ENCODE results near the gene POLR1F. TPM values are rescaled to one million over a fixed set of nuclear protein-coding genes. Genes with fewer than 3 reads are reported as not detected.
A peak's percentile ranks its signal among the peaks of the same experiment; 100 is the strongest.

The POLR1F gene
- total and polyA plus RNA-seq, 2 of the 4 experiments (the other 2 are of a cell fraction) = 6.8 to 16.1 TPM

GRCh38 chr7:19713676-19714075, 4.8 kb upstream of the POLR1F start:
- intact Hi-C loops (cut with micrococcal nuclease) = loop anchor here (1.0 to 5.0 kb wide), 3 partner anchors 269 to 885 kb away; partner anchors contain the start of gene ITGB8

More at GRCh38 chr7:19713676-19714075, 4.8 kb upstream of the POLR1F start:
- Histone ChIP-seq H3K56ac (ENCODE audit: extremely low read depth, insufficient read depth, low read length) (no peak overlapping the region), H3K4me3 (ENCODE audit: insufficient read depth, low read depth, low read length) (no peak overlapping the region), H2BK5ac (ENCODE audit: low read depth, low read length, poor library complexity, severe bottlenecking) (no peak overlapping the region), H3K4ac (ENCODE audit: low read depth, low read length) (no peak overlapping the region), H3K9me1 (ENCODE audit: insufficient read depth, low read length) (no peaks in the 10 kb centered on the region), H2AFZ (replicated peaks; ENCODE audit: low read length, poor library complexity) (no peak overlapping the region), H3K23ac (ENCODE audit: low read depth, low read length) (no peak overlapping the region), H4K20me1 (ENCODE audit: insufficient read depth, low read length) (no peaks in the 10 kb centered on the region), H3K79me1 (ENCODE audit: low read depth in 1 of 2, low read length in 2 of 2) (peaks cover 0 to 1% of the 10 kb centered on the region in 2 experiments; a peak in 3 of 4 replicates), H4K5ac (ENCODE audit: low read depth, low read length) (no peak overlapping the region), H3K4me2 (ENCODE audit: low read depth, low read length) (no peak overlapping the region), H3K36me3 (ENCODE audit: control insufficient read depth, insufficient read depth, low read length) (no peaks in the 10 kb centered on the region), H2BK20ac (ENCODE audit: low read depth, low read length) (no peak overlapping the region), H4K91ac (ENCODE audit: insufficient read depth, low read depth, low read length) (no peak overlapping the region), H3K4me1 (ENCODE audit: control insufficient read depth, insufficient read depth, low read length) (no peaks in the 10 kb centered on the region), H3K9ac (ENCODE audit: low read depth, low read length) (no peak overlapping the region), H3K27ac (ENCODE audit: insufficient read depth, low read length) (no peak overlapping the region), H4K8ac (ENCODE audit: low read depth in 2 of 2, low read length in 2 of 2) (no peak overlapping the region), H3K9me3 (ENCODE audit: control insufficient read depth, insufficient read depth, low read length) (no peaks in the 10 kb centered on the region), H3K27me3 (ENCODE audit: control insufficient read depth, insufficient read depth, low read length) (no peaks in the 10 kb centered on the region), H2BK120ac (ENCODE audit: low read depth, low read length) (no peak overlapping the region), H3K18ac (ENCODE audit: low read depth, low read length) (no peak overlapping the region), H2AK5ac (ENCODE audit: low read depth, low read length) (no peak overlapping the region), H3K14ac (replicated peaks; ENCODE audit: low read depth, low read length) (no peak overlapping the region), H2AK9ac (replicated peaks; ENCODE audit: low read depth, low read length, poor library complexity) (no peak overlapping the region), H2BK15ac (ENCODE audit: low read depth, low read length) (no peak overlapping the region)
- ATAC-seq (ENCODE audit: low read depth) (peak; percentile 35; the same call in 1 of the 2 replicates), DNase-seq (peak; percentile 45)
- in situ Hi-C loops (cut with MboI; ENCODE audit: low sequenced_read_pairs) (loop anchor here (10.0 kb wide), 1 partner anchor 881 kb away; no protein-coding TSS in a partner anchor), dilution Hi-C loops (cut with HindIII; ENCODE audit: low sequenced_read_pairs, unreplicated experiment) (no loop called here)
- ChIA-PET CTCF (interaction anchor here (0.6 to 3.8 kb wide), 9 partner anchors 9 to 885 kb away, joined by 3 to 32 read pairs (median 4); no protein-coding TSS in a partner anchor), POLR2A (ENCODE audit: unreplicated experiment) (no interaction called here)
- WGBS, 2 experiments (ENCODE audit: extremely low coverage in 2 of 2, insufficient read length in 1 of 2) = no CpG with 5 or more reads among the region's 1 CpG
- no TSS peak for BruUV-seq (replicated peaks)
- peak; percentile 62 for TF ChIP-seq SMC3 (IDR thresholded peaks at IDR 0.05; ENCODE audit: low read depth, low read length)
- no peak for TF ChIP-seq NFE2L2 (IDR thresholded peaks at IDR 0.05; ENCODE audit: low read depth, low read length)
- peak; percentile 58 for TF ChIP-seq CTCF (conservative IDR thresholded peaks at IDR 0.05; ENCODE audit: low read depth, low read length)
- peak; percentile 48 for TF ChIP-seq RAD21 (IDR thresholded peaks at IDR 0.05; ENCODE audit: low read length)

Data from IMR-90 (cell line).